ENCODE data around the gene ZFX. TPM values are rescaled to one million over a fixed set of nuclear protein-coding genes. Genes with fewer than 3 reads are reported as not detected.

The ZFX gene
- polyA plus RNA-seq, 4 donors = 22.5 to 34.0 (median 30.8) TPM

- DNase-seq (ENCODE audit: low read depth in 4 of 4, low spot score in 2 of 4) = no peak
These were observed 48.6 kb downstream of the ZFX start for GRCh38 chrX:24198101-24198500.

GRCh38 chrX:24200133-24200532 lies 50.6 kb downstream of the ZFX start:
- DNase-seq (ENCODE audit: low read depth in 4 of 4, low spot score in 2 of 4) = no peak

DNA sequence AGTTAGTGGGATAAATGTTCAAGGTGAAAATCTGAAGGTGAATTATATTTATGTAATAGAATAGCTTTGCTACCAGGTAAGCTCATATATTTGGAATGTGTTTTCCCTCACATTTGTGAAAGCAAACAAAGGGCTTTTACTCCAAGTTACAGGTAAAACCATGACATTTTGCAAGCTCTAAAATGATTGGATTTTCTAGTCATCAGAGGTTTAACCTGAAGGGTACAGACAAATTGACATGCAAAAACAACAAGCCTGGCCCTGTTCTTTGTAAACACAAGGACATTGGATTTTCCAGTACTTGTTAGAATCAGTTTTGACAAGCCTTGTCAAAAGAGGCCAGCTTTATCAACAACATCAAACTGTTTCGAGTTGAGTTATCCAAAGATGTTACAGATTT lies 51.7 kb downstream of the ZFX start:
- DNase-seq (ENCODE audit: low read depth in 4 of 4, low spot score in 2 of 4) = no peak

- DNase-seq (ENCODE audit: low read depth in 4 of 4, low spot score in 2 of 4) = no peak
These were observed 53.0 kb downstream of the ZFX start for GRCh38 chrX:24202465-24203031.

DNA sequence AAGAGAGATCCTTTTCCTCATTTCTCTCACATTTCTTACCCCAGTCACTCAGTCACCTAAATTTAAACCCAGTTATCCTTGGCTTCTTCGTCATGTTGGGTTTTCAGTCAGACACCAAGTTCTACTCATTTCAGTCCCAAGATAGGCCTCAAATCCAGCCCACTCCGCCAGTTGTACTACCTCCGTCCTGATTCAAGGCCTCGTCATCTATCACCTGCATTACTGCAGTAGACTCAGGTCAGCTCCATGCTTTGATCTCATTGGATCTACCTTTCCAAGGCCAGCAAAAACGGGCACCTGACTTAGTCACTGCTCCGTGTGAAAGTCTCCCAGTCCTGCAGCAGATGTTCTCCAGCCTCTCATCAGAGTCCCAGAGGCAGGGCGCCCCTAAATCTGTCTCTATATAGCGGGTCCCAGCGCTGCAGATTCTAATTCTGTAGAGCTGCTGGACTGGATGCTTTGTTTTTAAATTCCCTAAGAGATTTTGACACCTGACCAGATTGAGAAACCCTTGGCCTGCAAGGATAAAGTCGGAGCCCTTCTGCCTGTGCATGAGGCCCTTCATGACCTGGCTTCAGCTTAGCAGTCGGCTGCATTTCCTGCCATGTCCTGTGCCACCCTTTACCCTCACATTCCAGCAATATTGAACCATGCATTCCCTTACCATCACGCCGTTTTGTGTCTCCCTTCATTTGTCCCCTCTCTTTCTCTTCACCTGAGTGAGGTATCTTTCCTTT lies 53.7 kb downstream of the ZFX start:
- DNase-seq (ENCODE audit: low read depth in 4 of 4, low spot score in 2 of 4) = no peak

DNA sequence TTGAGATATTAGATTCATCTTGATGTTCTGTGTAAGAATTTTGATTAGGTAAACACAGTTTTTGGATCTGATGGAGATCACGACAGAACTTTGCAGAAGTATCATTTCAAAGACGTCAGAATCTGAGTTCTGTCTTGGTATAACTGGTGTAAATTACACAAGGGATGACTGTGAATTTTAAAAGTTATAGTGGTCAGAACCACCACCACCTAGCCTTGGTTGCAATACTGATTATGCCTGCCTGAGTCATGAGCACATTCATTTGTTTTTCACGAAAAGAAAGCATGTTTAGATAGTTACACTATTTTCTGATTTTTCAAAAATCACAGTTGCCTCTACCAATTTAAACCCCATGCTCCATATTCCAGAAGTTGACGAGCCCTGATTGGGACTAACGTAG lies 54.8 kb downstream of the ZFX start:
- DNase-seq (ENCODE audit: low read depth in 4 of 4, low spot score in 2 of 4) = no peak

DNA sequence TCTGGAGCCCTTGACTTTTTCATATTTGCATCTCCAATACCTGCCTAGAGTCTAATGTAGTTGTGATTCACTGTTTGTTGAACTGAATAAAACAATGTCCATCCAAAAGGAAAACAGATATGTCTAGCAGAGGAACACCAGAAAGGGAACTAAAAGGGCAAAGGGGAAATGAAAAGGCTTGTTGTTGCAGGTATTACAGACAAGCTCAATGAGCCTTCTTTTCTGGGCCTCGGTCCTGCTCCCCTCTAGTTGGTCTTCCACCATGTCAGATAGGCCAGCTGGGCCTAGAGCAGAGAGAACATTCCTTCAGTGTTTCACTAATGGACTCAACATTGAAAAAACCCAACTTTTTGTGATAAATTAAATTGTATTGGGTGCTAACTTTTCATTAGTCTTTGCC lies 55.4 kb downstream of the ZFX start:
- no peak for DNase-seq (ENCODE audit: low read depth in 4 of 4, low spot score in 2 of 4)

DNA sequence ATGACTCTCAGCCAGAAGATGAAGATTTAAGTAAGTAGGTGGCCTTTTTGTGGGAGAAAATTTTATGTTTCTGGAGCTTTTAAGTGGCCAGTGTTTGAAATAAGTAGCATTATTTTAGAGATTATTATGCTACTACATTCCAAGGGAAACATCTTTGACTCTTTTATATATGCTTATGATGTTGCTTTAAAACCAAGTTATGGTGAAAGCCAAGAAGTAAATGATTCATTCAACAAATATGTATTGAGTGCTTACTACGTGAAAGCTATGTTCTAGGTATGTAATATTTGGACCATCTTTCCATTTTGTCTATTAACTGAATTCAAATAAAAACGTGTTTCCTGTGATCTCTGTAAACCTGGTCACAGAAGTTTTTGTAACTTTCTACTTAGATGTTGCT lies 58.3 kb downstream of the ZFX start:
- DNase-seq (ENCODE audit: low read depth in 4 of 4, low spot score in 2 of 4) = no peak

DNA sequence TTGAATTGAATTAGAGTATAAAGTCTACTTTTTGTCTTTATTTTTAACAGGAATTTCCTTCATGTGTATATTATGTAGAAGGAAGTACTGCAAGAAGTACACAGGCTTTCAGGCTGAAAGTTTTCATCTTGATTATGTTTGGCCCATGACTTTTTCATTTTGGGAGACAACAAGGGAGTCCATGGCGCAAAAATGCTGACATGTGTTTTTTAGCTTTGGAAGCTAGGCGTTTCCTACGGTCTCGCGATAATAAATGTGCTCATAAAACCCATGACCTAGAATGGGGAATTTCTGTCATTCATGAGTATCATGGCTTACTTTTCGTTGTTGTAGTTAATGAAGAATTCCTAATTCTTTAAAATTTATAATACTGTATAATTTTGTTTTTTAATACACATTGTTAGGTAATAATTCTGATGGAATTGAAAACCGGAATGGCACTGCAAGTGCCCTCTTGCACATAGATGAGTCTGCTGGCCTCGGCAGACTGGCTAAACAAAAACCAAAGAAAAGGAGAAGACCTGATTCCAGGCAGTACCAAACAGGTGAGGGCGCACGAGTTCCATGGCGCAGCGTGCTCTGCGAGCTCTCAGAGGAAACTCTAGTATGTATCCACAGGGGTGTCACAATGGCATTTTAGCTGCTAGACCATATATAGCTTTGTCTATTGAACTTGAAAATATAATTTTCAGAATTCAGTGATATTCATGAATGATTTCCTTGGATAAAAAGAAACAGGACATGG lies 59.1 kb downstream of the ZFX start:
- DNase-seq (ENCODE audit: low read depth in 4 of 4, low spot score in 2 of 4) = no peak

DNA sequence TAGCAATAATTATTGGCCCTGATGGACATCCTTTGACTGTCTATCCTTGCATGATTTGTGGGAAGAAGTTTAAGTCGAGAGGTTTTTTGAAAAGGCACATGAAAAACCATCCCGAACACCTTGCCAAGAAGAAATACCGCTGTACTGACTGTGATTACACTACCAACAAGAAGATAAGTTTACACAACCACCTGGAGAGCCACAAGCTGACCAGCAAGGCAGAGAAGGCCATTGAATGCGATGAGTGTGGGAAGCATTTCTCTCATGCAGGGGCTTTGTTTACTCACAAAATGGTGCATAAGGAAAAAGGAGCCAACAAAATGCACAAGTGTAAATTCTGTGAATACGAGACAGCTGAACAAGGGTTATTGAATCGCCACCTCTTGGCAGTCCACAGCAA lies 60.7 kb downstream of the ZFX start:
- no peak for DNase-seq (ENCODE audit: low read depth in 4 of 4, low spot score in 2 of 4)

- DNase-seq (ENCODE audit: low read depth in 4 of 4, low spot score in 2 of 4) = no peak
These were observed 65.0 kb downstream of the ZFX start for GRCh38 chrX:24214568-24214967.

DNA sequence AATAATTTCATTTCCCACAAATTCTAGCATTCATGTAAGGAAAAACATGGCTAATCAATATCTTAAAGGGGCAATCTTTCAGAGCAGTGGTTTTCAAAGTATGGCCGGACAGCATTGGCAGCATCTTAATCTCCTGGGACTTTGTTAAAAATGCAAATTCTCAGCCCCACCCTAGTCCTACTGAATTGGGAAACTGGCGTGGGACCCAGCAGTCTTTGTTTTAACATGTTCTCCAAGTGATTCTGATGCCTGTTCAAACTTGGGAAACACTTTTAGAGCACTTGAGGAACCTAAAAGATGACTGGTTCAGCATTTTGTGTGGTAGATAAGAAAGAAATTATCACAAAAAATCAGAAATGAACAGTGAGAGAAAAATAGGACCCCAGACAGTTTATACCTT lies 65.7 kb downstream of the ZFX start:
- no peak for DNase-seq (ENCODE audit: low read depth in 4 of 4, low spot score in 2 of 4)

DNA sequence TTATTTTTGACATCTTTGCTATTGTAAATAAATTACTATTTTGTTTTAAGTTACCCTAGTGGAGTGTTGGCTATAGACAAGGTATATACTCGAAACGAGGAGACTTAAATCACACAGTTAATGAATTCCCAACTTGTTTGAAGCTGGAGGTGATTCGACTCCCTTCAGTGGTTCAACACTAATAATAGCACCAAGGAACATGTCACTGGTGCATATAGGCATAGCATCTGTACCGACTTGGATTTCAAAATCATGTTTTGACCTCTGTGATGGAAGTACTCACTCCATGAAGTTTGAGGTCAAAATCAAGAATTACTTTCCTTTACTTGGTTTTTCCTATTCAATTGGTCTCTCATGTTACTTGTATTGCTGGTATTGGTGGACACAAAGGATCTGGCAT lies 66.5 kb downstream of the ZFX start:
- no peak for DNase-seq (ENCODE audit: low read depth in 4 of 4, low spot score in 2 of 4)

- DNase-seq (ENCODE audit: low read depth in 4 of 4, low spot score in 2 of 4) = no peak
These were observed 67.3 kb downstream of the ZFX start for GRCh38 chrX:24216827-24217226.

DNA sequence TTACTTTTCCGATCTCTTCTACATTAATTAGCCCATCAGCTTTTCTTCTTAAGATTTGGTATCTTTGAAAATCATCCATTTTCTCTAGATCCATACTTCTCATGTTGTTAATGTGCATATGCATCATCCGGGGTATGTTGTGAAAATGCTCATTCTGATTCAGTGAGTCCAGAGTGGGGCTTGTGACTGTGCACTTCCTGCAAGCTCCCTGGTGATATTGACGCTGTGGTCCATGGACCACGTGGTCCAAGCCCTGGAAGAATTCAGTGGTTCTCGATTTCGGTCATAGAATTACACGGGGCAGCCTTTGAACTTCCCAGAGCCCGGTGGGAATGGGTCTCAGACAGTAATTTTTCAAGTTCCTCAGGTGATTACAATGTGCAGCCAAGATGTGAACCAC lies 69.8 kb downstream of the ZFX start:
- no peak for DNase-seq (ENCODE audit: low read depth in 4 of 4, low spot score in 2 of 4)

- DNase-seq (ENCODE audit: low read depth in 4 of 4, low spot score in 2 of 4) = no peak
These were observed 72.3 kb downstream of the ZFX start for GRCh38 chrX:24221872-24222271.

- DNase-seq (ENCODE audit: low read depth in 4 of 4, low spot score in 2 of 4) = no peak
These were observed 75.7 kb downstream of the ZFX start for GRCh38 chrX:24225265-24225664.

DNA sequence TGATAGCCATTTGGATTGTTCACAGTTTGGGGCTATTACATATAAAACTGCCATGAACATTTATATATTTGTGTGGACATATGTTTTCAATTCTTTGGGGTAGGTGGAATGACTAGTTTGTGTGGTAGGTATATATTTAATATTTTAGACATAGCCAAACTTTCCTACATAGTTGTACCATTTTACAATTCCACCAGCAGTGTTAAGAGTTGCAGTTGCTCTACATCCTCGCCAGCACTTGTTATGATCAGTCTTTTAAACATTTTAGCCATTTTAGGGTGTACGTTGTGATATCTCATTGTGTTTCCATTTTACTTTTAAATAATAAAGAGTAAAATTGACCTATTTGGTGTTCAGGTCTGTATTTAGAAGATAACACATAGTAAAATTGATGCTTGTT lies 76.6 kb downstream of the ZFX start:
- no peak for DNase-seq (ENCODE audit: low read depth in 4 of 4, low spot score in 2 of 4)

GRCh38 chrX:24228596-24228995 lies 79.1 kb downstream of the ZFX start:
- DNase-seq (ENCODE audit: low read depth in 4 of 4, low spot score in 2 of 4) = no peak

DNA sequence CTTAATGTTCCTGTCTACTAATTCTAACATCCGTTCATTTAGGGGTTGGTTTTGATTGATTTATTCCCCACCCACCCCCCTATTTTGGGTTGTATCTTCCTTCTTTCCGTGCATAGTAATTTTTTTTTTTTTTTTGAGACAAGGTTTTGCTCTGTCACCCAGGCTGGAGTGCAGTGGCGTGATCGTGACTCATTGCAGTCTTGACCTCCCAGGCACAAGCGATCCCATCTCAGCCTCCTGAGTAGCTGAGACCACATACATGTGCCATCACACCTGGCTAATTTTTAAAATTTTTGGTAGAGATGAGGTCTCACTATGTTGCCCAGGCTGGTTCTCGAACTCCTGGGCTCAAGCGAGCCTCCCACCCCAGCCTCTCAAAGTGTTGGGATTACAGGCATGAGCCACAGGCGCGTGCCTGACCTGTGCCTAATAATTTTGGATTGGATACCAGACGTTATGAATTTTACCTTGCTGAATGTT lies 79.9 kb downstream of the ZFX start:
- DNase-seq (ENCODE audit: low read depth in 4 of 4, low spot score in 2 of 4) = no peak

DNA sequence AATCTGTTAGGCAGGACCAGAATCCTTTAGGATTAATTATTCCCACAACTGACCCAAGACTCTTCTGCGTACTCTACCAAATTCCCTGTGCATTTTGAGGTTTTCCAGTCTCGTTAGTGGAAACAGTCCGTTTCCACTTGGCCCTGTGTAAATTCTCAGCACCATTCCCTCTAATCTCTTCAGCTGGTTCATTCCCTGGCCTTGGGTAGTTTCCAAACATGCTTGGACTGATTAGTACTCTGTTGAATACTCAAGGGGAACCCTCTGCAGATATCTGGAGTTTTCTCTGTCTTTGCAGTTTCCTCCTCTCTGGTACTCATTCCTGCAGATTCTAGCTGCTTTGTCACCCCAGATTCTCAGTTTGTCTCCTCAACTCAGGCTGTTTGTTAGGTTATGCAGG lies 80.4 kb downstream of the ZFX start:
- no peak for DNase-seq (ENCODE audit: low read depth in 4 of 4, low spot score in 2 of 4)

DNA sequence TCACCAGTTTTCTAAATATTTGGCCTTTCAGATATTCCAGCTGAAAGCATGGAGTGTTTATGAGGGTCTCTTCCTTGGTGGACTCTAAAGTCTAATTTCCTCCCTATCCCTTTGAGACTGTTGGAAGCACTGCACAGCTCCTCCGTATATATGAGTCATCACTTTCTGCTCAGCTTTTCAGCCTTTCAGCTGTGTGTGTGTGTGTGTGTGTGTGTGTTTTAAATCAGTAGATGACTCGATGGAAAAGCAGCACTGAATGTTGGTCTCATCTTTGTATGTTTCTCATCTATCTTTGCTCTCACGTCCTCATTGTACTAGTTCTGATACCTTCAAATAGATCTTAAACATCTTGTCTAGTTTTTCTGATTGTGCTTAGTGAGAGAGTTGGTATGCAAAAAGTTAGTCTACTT lies 81.6 kb downstream of the ZFX start:
- DNase-seq (ENCODE audit: low read depth in 4 of 4, low spot score in 2 of 4) = no peak

Data from left renal cortex interstitium (tissue), 4 donors.